GM21390 (cell line): ENCODE results near the gene CNOT4.
"Not testable (repeated sequence)": the region's sequence is repeated elsewhere in the genome, so short reads cannot be mapped to it uniquely, and the experiment has no call there.

Source experiments
- ATAC-seq: cut with Tn5 transposase; IDR thresholded peaks from one replicate; pipeline ENCODE4 v1.9.1; 2021; ENCODE audit not compliant: unreplicated experiment

CNOT4 gene

GRCh38 chr7:135368416-135369186 lies 141.3 kb downstream of the CNOT4 start:
- no peak for ATAC-seq

DNA sequence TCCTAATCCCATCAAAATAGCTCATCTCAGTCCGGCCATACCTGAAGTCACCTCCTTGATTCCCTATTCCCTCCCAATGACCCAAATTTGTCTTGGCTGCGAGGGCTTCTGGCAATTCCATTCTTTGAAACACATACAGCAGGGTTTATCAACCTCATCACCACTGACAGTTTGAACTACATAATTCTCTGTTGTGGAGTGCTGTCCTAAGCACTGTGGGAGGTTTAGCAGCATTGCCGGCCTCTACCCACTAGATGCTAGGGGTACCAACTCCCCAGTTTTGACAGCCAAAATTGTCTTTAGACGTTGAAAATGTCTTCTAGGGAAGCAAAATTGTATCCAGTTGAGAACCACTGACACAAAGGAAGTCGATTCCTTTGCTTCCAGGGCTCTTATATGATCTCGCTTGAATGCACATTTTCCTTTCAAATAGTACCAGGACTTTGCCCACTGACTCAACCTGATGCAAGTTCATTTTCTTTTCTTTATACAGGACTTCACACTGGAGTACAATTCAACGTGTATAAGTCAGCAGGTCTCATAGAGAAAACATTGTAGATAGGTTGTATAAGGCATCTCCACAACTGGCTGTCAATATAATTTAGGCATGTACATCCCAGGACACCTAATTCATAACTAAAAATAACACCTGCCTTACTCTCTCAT lies 142.9 kb downstream of the CNOT4 start:
- ATAC-seq = no peak

DNA sequence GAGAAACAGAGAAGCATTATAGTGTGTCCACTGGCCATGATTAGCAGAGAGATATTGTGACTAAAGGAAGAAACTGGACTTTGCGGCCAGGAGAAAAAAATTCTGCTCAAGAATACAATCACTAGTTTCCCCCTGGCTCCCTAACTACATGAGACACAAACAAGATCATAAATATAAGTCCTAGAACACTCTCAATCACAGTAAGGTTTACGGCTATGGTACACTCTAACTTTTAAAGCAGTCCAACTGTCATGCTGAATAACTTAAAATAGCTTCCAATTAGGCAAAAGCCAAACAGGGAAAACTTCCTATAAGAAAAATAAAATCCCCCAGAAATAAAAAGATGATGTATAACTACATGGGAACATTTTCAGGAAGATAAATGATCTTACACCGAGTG lies 144.2 kb downstream of the CNOT4 start:
- no peak for ATAC-seq

DNA sequence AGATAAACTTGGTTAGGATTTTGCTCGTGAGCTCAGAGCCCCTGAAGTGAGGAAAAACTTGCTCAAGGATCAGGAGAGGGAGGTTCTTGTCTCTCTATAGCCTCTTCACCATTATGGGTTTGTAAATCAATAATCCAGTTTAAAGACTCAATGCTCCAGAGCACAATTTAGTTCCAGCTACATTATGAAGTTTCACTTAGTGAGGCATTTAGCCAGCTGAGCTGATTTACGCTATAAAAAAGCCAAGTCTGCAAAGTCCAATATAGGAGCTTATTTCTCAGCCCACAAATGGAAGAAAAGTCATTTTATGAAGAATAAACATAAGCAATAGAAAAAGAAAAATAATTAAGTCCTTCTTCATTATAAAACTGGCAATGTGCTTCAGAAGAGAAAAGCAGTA lies 145.7 kb downstream of the CNOT4 start:
- no peak for ATAC-seq

DNA sequence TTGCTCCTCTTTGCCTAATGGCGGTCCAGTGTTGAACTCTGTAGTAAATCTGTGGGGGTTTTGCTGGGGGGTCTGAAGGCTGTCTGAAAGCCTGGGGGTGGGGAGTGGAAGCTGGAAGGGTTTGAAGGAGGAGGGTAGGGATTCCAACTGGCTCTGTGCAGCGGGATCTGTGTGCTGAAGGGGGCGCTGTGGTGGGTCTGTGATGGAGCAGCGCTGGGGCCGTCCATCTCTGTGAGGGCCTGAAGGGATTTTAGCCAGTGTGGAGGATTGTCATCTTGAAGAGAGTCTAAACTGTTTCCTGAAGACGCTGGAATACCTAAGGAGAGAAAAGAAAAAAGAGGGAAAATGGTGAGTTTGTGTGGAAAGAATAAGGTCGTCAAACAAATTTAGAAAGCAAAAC lies 147.0 kb downstream of the CNOT4 start:
- no peak for ATAC-seq

DNA sequence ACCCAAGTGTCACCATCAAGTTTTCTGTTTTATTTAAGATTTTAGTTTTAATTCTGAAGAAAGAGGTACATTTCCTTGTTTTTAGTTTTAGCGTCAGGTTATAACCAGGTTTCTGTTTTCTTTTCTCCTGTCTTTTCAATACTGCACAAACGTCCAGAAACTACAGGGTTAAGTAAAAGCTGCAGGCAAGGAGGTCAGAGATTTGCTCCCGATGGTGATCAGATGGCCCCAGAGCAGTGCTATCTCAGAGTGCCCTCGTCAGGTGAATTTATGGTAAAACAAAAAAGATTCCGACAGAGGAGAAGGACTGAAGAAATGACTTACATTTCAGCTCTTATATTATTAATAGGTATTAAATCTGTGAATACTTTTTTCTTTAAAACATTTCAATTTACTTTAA lies 148.1 kb downstream of the CNOT4 start:
- ATAC-seq = no peak

- ATAC-seq = no peak
Measured at GRCh38 chr7:135359615-135360014, 150.3 kb downstream of the CNOT4 start.

DNA sequence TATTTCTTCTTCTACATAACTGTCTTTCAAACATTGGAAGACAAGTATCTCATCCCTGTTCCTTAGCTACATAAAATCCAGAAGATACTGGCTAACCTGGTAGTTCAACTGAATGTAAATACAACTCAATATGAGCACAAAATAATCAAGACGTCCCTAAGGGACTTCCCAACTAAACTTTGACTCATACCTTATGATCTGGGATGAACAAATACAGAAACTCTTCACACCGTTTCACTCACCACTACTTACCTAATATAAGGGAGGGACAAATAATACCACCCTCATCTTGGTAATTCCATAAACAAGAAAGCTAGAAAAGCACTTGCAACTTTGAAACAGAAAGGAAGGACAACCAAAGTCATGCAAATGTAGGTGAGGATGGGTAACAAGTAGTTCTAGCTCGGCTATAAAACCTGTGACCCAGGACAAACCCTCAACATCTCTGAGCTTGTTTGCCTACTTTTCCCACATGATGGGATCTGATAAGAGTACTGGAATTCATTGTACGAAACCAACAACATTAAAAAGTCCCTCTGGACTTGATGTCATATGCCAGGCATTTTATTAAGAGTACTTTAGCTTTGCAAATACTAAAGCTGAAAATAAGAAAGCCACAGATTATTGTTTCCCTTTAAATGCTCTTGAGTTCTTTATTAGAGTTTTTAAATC lies 154.4 kb downstream of the CNOT4 start:
- ATAC-seq = no peak

- no peak for ATAC-seq
Measured at GRCh38 chr7:135353832-135354231, 156.1 kb downstream of the CNOT4 start.

- no peak for ATAC-seq
Measured at GRCh38 chr7:135352285-135352684, 157.6 kb downstream of the CNOT4 start.

- not testable (repeated sequence) for ATAC-seq
Measured at GRCh38 chr7:135351070-135351469, 158.8 kb downstream of the CNOT4 start.

DNA sequence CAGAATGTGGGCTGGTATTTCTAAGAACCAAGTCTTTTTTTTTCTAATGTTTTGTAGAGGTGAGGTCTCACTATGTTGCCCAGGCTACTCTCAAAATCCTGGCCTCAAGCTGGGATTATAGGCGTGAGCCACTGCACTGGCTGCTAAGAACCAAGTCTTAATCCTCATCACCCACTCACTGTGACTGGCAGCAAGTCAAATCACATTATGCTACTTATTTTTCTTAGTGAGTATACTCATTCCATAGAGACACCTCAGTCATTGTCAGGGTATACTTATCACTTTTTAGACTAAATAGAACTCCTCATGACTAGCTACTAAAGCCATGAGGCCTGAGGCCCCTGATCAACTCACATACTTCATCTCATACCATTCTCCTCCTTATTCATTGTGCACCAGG lies 160.2 kb downstream of the CNOT4 start:
- ATAC-seq = no peak

DNA sequence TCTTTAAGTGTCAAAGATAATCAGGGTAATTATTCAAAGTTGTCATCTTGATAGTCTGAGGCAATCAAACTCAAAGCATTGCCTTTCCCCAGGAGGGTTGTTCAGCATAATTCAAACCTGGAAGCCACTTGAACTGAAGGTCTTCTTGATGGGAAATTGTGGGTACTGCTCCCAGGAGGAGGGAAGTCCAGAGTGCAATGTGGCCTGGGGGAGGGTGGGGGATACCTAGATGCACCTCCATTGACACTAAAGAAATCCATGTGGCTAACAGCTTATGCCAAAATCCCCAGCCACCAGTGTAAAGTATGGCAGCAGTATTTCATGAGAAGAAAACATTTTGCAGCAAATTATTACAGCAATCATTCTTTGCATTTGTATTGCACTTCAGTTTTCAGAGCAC lies 161.4 kb downstream of the CNOT4 start:
- no peak for ATAC-seq

DNA sequence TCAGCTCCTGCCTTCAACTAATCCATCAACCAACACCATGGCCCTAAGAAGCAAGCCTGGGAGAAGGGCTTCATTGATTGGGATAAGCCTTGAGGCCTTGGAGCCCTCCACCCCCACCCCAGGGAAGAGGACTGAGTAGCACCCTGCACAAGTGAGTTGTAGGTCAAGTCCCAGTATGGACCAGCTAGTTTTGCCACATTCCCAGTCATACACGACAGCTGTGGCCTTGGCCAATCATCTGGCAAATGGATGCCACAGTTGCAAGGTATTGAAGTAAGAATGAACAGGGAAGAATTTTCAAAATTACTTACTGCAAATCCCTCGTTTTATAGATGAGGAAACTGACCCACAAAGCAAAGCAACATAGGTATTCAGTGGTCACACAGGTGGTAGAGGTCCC lies 166.5 kb downstream of the CNOT4 start:
- ATAC-seq = no peak

DNA sequence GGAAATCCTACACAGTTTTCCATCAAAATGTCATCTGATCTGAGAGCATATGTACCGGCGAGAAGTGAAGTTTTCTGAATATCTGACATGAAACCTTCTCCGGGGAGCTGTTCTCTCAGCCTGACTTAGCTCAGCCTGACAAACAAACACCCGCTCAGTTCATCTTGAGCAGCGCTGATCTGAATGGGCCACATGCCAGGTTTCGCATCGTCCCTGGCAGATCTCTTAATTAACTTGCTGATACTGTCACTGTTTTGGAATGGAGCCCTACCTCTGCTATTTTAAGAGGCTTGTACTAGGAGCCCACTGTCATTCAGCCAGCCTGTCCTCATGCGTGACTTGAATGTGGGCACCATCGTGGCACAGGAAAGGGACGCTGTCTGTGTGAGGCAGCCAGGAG lies 167.0 kb downstream of the CNOT4 start:
- ATAC-seq = no peak

DNA sequence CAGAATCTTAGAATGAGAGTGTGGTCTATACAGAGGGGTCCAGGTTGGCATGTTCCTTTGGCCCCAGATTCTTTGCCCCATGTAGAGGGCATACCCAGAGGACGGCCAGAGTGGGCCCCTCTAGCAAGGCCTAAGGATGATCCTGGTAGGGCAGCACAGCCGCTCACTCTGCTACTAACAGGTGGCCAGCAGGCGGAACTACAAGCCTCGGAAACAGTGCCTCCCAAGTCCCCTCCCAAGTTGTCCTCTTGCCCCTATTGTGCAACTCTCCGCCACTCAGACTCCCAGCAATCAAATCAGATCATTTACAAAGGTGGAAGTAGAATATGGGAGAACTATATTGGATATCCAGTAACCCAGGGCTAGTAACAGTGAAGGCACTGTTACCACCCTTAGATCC lies 168.9 kb downstream of the CNOT4 start:
- ATAC-seq = no peak

DNA sequence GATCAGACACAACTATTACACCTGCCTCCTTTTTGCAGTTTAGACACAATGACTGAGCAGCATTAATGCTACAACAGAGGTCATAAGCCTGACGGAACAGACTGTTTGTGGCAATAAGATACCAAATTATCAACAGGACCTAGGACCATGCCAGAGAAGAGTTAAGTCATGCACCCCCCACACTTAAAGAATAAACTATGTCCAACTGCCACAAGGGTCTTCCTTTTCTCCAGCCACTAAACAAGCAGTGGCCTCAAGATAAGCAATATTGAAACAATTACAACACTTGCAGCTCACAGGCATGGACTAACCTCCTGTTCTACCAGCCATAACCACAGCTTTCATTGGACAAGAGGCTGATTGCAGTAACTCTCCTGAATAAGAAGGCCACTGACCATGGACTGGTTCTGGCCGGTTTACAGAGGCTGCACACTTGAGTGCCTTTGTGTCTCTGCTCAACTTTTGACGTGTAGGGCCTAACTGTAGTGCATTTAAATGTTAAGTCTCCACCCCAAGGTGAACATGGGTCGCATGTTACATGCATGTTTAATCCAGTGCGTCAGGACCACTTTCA lies 171.8 kb downstream of the CNOT4 start:
- ATAC-seq = no peak

GRCh38 chr7:135337506-135337905 lies 172.4 kb downstream of the CNOT4 start:
- no peak for ATAC-seq

GRCh38 chr7:135335628-135336139 lies 174.2 kb downstream of the CNOT4 start:
- ATAC-seq = peak; percentile 61

- no peak for ATAC-seq
Measured at GRCh38 chr7:135334830-135335543, 174.9 kb downstream of the CNOT4 start.

GRCh38 chr7:135333946-135334345 lies 176.0 kb downstream of the CNOT4 start:
- ATAC-seq = no peak
